ENCODE data around the gene CRABP2. TPM values are rescaled to one million over a fixed set of nuclear protein-coding genes. Genes with fewer than 3 reads are reported as not detected.
A peak's percentile ranks its signal among the peaks of the same experiment; 100 is the strongest.

The CRABP2 gene
- total and polyA plus RNA-seq, 2 of the 13 experiments (the other 11 are each of a cell fraction or from before 2014, with no cell fraction given): 0.40 to 0.60 TPM

DNA sequence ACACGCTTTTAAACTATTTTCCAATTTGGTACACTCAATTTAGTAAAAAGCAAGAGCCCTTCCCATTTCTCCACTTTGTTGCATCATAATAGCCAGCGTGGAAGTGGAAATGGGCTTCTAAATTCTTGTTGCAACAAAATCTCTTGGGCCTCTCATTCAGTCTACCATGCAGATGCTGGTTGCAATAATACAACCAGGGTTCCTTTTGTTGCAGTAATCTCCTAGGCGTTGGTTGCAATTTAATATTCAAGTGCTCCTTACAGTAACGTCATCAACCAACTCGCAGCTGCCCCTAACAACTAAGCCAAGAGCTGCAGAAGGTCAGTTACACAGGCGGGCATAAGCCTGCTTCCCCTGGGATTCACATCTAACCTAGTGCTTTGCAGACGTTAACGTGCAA lies 48.8 kb upstream of the CRABP2 start:
- Histone ChIP-seq H3K9ac (ENCODE audit: insufficient read depth, low read depth, low read length) (no peak overlapping the region), H3K27me3 (ENCODE audit: control insufficient read depth in 1 of 2, insufficient read depth in 2 of 2, low read length in 2 of 2) (no peaks in the 10 kb centered on the region; a peak in 1 of 5 replicates), H3K4me2 (ENCODE audit: low read depth, low read length) (no peak overlapping the region), H3K36me3 (replicated peaks in 1 of 2; ENCODE audit: control insufficient read depth in 1 of 2, insufficient read depth in 2 of 2, low read length in 2 of 2) (no peaks in the 10 kb centered on the region), H3K4me1 (ENCODE audit: insufficient read depth, low read length) (peaks cover 17% of the 10 kb centered on the region), H4K20me1 (ENCODE audit: insufficient read depth, low read length) (no peaks in the 10 kb centered on the region), H3K79me2 (ENCODE audit: insufficient read depth, low read length) (peaks cover 29% of the 10 kb centered on the region), H3K27ac (ENCODE audit: extremely low read length, insufficient read depth, low read length) (no peak overlapping the region), H2AFZ (ENCODE audit: low read length) (no peak overlapping the region), H3K4me3 (replicated peaks in 1 of 3; ENCODE audit: insufficient read depth in 1 of 3, low read depth in 2 of 3, low read length in 3 of 3) (no peak overlapping the region), H3K9me3 (ENCODE audit: low read length) (no peaks in the 10 kb centered on the region)
- ChIA-PET CTCF (ENCODE audit: low intra/inter-chr PET ratio, low total read pairs) (no interaction called here), POLR2A (interaction anchor here (1.0 kb wide), 1 partner anchor 26 kb away, joined by 3 read pairs; the partner anchor contains the start of genes ISG20L2 and METTL25B)
- in situ Hi-C loops (cut with HindIII; ENCODE audit: extremely low pct_ligation_motif_present, low pct_unique_long_range_greater_than_20kb): no loop called here
- WGBS (ENCODE audit: low lambda C conversion rate): 98% methylated on average over 8 of the region's 8 CpGs
- FAIRE-seq (no peak), DNase-seq (ENCODE audit: low spot score) (no peak), ATAC-seq (no peak)
- TF ChIP-seq CEBPB (IDR thresholded peaks at IDR 0.05; ENCODE audit: borderline replicate concordance, low read depth, low read length) (peak; percentile 4; the same call in 1 of the 2 replicates), ZNF720 (CRISPR knock-in tag; IDR thresholded peaks at IDR 0.05) (no peak)
- intact Hi-C loops (cut with micrococcal nuclease; ENCODE audit: unreplicated experiment): no loop called here
- BruUV-seq (replicated peaks): TSS peak; percentile 14

DNA sequence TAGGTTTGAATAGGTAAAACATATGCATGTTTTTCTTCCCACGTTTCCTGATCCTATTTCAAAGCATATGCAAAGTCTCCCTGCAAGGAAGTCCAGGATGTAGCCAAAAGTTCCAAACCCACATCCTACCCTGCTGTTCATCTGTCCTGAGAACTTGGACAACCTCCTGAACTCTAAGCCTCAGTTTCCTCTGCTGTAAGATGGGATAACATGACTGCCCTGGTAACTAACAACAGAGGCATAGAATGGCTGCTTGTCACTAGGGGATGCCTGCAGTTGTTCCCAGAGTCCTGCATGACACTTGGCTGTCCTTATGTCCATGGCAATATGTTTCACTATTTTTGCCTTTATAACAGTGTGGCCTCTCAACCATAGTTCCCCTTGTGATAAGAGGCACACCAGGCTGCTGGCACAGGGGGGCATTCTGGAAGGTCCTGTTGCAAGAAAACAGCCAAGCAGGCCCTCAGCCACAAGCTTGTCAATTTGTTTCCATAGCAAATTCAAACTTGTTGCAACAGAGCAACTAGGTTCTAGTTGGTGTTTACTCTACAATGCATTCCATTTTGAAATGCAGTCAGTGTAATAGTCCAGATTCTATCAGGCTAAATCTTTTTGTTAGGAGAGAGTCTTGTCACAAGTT lies 47.6 kb upstream of the CRABP2 start:
- peak overlapping the region; percentile 100 for H3K27ac ChIP-seq (ENCODE audit: extremely low read length, insufficient read depth, low read length)
- no peak for FAIRE-seq
- no peaks in the 10 kb centered on the region; a peak in 1 of 5 replicates for H3K27me3 ChIP-seq (ENCODE audit: control insufficient read depth in 1 of 2, insufficient read depth in 2 of 2, low read length in 2 of 2)
- DNase-seq (ENCODE audit: low spot score): peak; percentile 51
- no peaks in the 10 kb centered on the region for H4K20me1 ChIP-seq (ENCODE audit: insufficient read depth, low read length)
- ChIA-PET POLR2A (interaction anchor here (1.4 to 4.5 kb wide), 6 partner anchors 11 to 105 kb away, joined by 3 to 67 read pairs (median 32); partner anchors contain the start of genes ISG20L2, METTL25B, MRPL24 and PRCC), CTCF (ENCODE audit: low intra/inter-chr PET ratio, low total read pairs) (no interaction called here)
- peaks cover 42% of the 10 kb centered on the region for H3K79me2 ChIP-seq (ENCODE audit: insufficient read depth, low read length)
- peak overlapping the region; percentile 83 to 90 (median 87); a peak in 4 of 6 replicates for H3K4me3 ChIP-seq (replicated peaks in 1 of 3; ENCODE audit: insufficient read depth in 1 of 3, low read depth in 2 of 3, low read length in 3 of 3)
- in situ Hi-C loops (cut with HindIII; ENCODE audit: extremely low pct_ligation_motif_present, low pct_unique_long_range_greater_than_20kb) (no loop called here), intact Hi-C loops (cut with micrococcal nuclease; ENCODE audit: unreplicated experiment) (no loop called here)
- H3K36me3 ChIP-seq (replicated peaks in 1 of 2; ENCODE audit: control insufficient read depth in 1 of 2, insufficient read depth in 2 of 2, low read length in 2 of 2): no peaks in the 10 kb centered on the region
- peak overlapping the region; percentile 88 for H3K4me2 ChIP-seq (ENCODE audit: low read depth, low read length)
- peak overlapping the region; percentile 94 for H3K9ac ChIP-seq (ENCODE audit: insufficient read depth, low read depth, low read length)
- 52% methylated on average over 1 of the region's 1 CpG for whole genome bisulfite sequencing (ENCODE audit: low lambda C conversion rate)
- no peaks in the 10 kb centered on the region for H3K9me3 ChIP-seq (ENCODE audit: low read length)
- BruUV-seq (replicated peaks): no TSS peak
- no peak overlapping the region for H2AFZ ChIP-seq (ENCODE audit: low read length)
- H3K4me1 ChIP-seq (ENCODE audit: insufficient read depth, low read length): peaks cover 30% of the 10 kb centered on the region
- ATAC-seq: no peak
- TF ChIP-seq THAP11 (CRISPR knock-in tag; IDR thresholded peaks at IDR 0.05) (peak; percentile 50; the same call in 1 of the 2 replicates), ZNF629 (CRISPR knock-in tag; conservative IDR thresholded peaks at IDR 0.05) (peak; percentile 95), CENPT (CRISPR knock-in tag; IDR thresholded peaks at IDR 0.05; ENCODE audit: low read depth) (no peak), AHR (CRISPR knock-in tag; IDR thresholded peaks at IDR 0.05) (no peak), CEBPB (IDR thresholded peaks at IDR 0.05; ENCODE audit: borderline replicate concordance, low read depth, low read length) (peak; percentile 87), ZMAT3 (CRISPR knock-in tag; conservative IDR thresholded peaks at IDR 0.05) (no peak), NR3C1 (CRISPR knock-in tag; IDR thresholded peaks at IDR 0.05) (no peak), SAP130 (CRISPR knock-in tag; IDR thresholded peaks at IDR 0.05; ENCODE audit: low read depth) (peak; percentile 35; the same call in 1 of the 2 replicates)
- TF ChIP-seq, protein P1, sequence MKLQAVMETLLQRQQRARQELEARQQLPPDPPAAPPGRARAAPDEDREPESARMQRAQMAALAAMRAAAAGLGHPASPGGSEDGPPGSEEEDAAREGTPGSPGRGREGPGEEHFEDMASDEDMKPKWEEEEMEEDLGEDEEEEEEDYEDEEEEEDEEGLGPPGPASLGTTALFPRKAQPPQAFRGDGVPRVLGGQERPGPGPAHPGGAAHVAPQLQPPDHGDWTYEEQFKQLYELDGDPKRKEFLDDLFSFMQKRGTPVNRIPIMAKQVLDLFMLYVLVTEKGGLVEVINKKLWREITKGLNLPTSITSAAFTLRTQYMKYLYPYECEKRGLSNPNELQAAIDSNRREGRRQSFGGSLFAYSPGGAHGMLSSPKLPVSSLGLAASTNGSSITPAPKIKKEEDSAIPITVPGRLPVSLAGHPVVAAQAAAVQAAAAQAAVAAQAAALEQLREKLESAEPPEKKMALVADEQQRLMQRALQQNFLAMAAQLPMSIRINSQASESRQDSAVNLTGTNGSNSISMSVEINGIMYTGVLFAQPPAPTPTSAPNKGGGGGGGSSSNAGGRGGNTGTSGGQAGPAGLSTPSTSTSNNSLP (IDR thresholded peaks at IDR 0.05; ENCODE audit: low read depth, low read length): 0 out of 2 replicates have a peak, but pooled peaks have one; percentile 26
- TF ChIP-seq, protein P2, sequence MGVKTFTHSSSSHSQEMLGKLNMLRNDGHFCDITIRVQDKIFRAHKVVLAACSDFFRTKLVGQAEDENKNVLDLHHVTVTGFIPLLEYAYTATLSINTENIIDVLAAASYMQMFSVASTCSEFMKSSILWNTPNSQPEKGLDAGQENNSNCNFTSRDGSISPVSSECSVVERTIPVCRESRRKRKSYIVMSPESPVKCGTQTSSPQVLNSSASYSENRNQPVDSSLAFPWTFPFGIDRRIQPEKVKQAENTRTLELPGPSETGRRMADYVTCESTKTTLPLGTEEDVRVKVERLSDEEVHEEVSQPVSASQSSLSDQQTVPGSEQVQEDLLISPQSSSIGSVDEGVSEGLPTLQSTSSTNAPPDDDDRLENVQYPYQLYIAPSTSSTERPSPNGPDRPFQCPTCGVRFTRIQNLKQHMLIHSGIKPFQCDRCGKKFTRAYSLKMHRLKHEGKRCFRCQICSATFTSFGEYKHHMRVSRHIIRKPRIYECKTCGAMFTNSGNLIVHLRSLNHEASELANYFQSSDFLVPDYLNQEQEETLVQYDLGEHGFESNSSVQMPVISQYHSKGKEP (CRISPR knock-in tag; IDR thresholded peaks at IDR 0.05): no peak
- TF ChIP-seq, protein P3, sequence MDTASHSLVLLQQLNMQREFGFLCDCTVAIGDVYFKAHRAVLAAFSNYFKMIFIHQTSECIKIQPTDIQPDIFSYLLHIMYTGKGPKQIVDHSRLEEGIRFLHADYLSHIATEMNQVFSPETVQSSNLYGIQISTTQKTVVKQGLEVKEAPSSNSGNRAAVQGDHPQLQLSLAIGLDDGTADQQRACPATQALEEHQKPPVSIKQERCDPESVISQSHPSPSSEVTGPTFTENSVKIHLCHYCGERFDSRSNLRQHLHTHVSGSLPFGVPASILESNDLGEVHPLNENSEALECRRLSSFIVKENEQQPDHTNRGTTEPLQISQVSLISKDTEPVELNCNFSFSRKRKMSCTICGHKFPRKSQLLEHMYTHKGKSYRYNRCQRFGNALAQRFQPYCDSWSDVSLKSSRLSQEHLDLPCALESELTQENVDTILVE (CRISPR knock-in tag; IDR thresholded peaks at IDR 0.05): no peak
